LNCAP (cell line): Measurements from ENCODE around the gene FHDC1.

Source experiments
- CTCF ChIP-seq: fragments of 450-650 bp; IDR thresholded peaks from 2 replicates; pipeline ENCODE4 v1.5.1; 2017; ENCODE audit warnings: mild to moderate bottlenecking

Gene FHDC1

GRCh38 chr4:152990471-152991131, 54.5 kb downstream of the FHDC1 start:
- TF ChIP-seq CTCF, result no peak

- TF ChIP-seq CTCF, result no peak
Measured at GRCh38 chr4:152991398-152991797, 55.3 kb downstream of the FHDC1 start.

- TF ChIP-seq CTCF, result no peak
Measured at GRCh38 chr4:152992027-152992426, 55.9 kb downstream of the FHDC1 start.

GRCh38 chr4:152992466-152992865, 56.3 kb downstream of the FHDC1 start:
- no peak for TF ChIP-seq CTCF

- TF ChIP-seq CTCF, result no peak
Measured at GRCh38 chr4:152994038-152994437, 57.9 kb downstream of the FHDC1 start.

GRCh38 chr4:152996111-152996571, 60.0 kb downstream of the FHDC1 start:
- TF ChIP-seq CTCF, result no peak

GRCh38 chr4:152996672-152997071, 60.5 kb downstream of the FHDC1 start:
- no peak for TF ChIP-seq CTCF

- TF ChIP-seq CTCF, result no peak
Measured at GRCh38 chr4:152997288-152997687, 61.2 kb downstream of the FHDC1 start.
